TTC549 (cell line): ENCODE measurements around the gene CHRM1.
"Not testable (repeated sequence)": the region's sequence is repeated elsewhere in the genome, so short reads cannot be mapped to it uniquely, and the experiment has no call there.

Source experiments
- FAIRE-seq: peaks from 2 replicates; lab custom pipeline; 2012; peaks lifted over from hg19 to GRCh38; lab: Jason Lieb, UNC

The CHRM1 gene

GRCh38 chr11:62921201-62921572 lies at the start of gene CHRM1:
Gene CHRM1 (minus strand): TSS chr11:62921363. CDS start chr11:62911100, 10,263 bp downstream.
- no peak for FAIRE-seq

GRCh38 chr11:62965574-62965973 lies 44.4 kb upstream of the CHRM1 start:
- FAIRE-seq, result no peak

- FAIRE-seq, result no peak
Observed at GRCh38 chr11:62962391-62962790, 41.2 kb upstream of the CHRM1 start.

GRCh38 chr11:62961017-62961570 lies 39.9 kb upstream of the CHRM1 start:
- no peak for FAIRE-seq

GRCh38 chr11:62959422-62959980 lies 38.3 kb upstream of the CHRM1 start:
- no peak for FAIRE-seq

GRCh38 chr11:62958547-62959421 lies 37.6 kb upstream of the CHRM1 start:
- no peak for FAIRE-seq

GRCh38 chr11:62957147-62957546 lies 36.0 kb upstream of the CHRM1 start:
- no peak for FAIRE-seq

- no peak for FAIRE-seq
Observed at GRCh38 chr11:62954478-62954877, 33.3 kb upstream of the CHRM1 start.

- FAIRE-seq, result no peak
Observed at GRCh38 chr11:62953811-62954210, 32.6 kb upstream of the CHRM1 start.

- FAIRE-seq, result no peak
Observed at GRCh38 chr11:62948765-62949320, 27.7 kb upstream of the CHRM1 start.

- not testable (repeated sequence) for FAIRE-seq
Observed at GRCh38 chr11:62945538-62945937, 24.4 kb upstream of the CHRM1 start.

- FAIRE-seq, result not testable (repeated sequence)
Observed at GRCh38 chr11:62937528-62937927, 16.4 kb upstream of the CHRM1 start.

GRCh38 chr11:62934496-62934785 lies 13.3 kb upstream of the CHRM1 start:
- FAIRE-seq, result no peak

- no peak for FAIRE-seq
Observed at GRCh38 chr11:62933750-62934495, 12.8 kb upstream of the CHRM1 start.

GRCh38 chr11:62933285-62933684 lies 12.1 kb upstream of the CHRM1 start:
- no peak for FAIRE-seq

- FAIRE-seq, result no peak
Observed at GRCh38 chr11:62931499-62932278, 10.5 kb upstream of the CHRM1 start.

- FAIRE-seq, result no peak
Observed at GRCh38 chr11:62930666-62931065, 9.5 kb upstream of the CHRM1 start.

- no peak for FAIRE-seq
Observed at GRCh38 chr11:62930157-62930556, 9.0 kb upstream of the CHRM1 start.

GRCh38 chr11:62928011-62928410 lies 6.8 kb upstream of the CHRM1 start:
- FAIRE-seq, result no peak

- no peak for FAIRE-seq
Observed at GRCh38 chr11:62926680-62927455, 5.7 kb upstream of the CHRM1 start.
